Peyer's patch (tissue), 4 donors: Measurements from ENCODE around the gene TAGLN2. TPM values are rescaled to one million over a fixed set of nuclear protein-coding genes. Genes with fewer than 3 reads are reported as not detected.

Experiments used
- DNase-seq, 3 donors: peaks; one replicate each; pipeline ENCODE4 v3.0.0-alpha.2; 2017 to 2019
- H3K27ac ChIP-seq, 4 donors: fragments of 200-600 bp; sonication (generic); one replicate each; pipeline ENCODE4 v1.5.1; 2016 to 2019
- H3K27me3 ChIP-seq, 2 donors: fragments of 200-600 bp; sonication (generic); one replicate each; pipeline ENCODE4 v1.5.1; 2019
- H3K36me3 ChIP-seq, 3 donors: fragments of 200-600 bp; sonication (generic); one replicate each; pipeline ENCODE4 v1.5.1; 2016 to 2019
- H3K4me1 ChIP-seq, 4 donors: fragments of 200-600 bp; sonication (generic); one replicate each; pipeline ENCODE4 v1.5.1; 2016 to 2019
- H3K4me3 ChIP-seq, 4 donors: fragments of 200-600 bp; sonication (generic); 1 replicate in 3 of 4; 2 replicates in 1 of 4; pipeline ENCODE4 v1.5.1; 2016 to 2019; ENCODE audit warnings: mild to moderate bottlenecking in 1 of 4
- H3K9me3 ChIP-seq, 4 donors: fragments of 200-600 bp; sonication (generic); one replicate each; pipeline ENCODE4 v1.5.1; 2016 to 2019; ENCODE audit warnings: mild to moderate bottlenecking in 1 of 4
- CTCF ChIP-seq, 6 experiments: fragments of 450-650 bp in 4 of 6; fragments of 200-600 bp in 2 of 6; sonication (generic) in 1 of 6; IDR thresholded peaks; one replicate each; pipeline ENCODE4 v1.5.1; 2017 to 2019; ENCODE audit warnings: antibody characterized with exemption in 6 of 6, mild to moderate bottlenecking in 3 of 6, moderate library complexity in 1 of 6
- POLR2A ChIP-seq, 2 donors: fragments of 450-650 bp; IDR thresholded peaks; one replicate each; pipeline ENCODE4 v1.5.1; 2017; ENCODE audit warnings: antibody characterized with exemption in 2 of 2, mild to moderate bottlenecking in 2 of 2, moderate library complexity in 2 of 2
- total RNA-seq, 4 donors: library from RNA; depleted of rRNA; stranded (reverse); fragments of >200 nt; gene quantifications; one replicate each; pipeline ENCODE4 v1.1.0, GENCODE V29; 2016

Gene TAGLN2
- total RNA-seq, 4 donors from 2014 or later, result 120 to 304 (median 177) TPM

DNA sequence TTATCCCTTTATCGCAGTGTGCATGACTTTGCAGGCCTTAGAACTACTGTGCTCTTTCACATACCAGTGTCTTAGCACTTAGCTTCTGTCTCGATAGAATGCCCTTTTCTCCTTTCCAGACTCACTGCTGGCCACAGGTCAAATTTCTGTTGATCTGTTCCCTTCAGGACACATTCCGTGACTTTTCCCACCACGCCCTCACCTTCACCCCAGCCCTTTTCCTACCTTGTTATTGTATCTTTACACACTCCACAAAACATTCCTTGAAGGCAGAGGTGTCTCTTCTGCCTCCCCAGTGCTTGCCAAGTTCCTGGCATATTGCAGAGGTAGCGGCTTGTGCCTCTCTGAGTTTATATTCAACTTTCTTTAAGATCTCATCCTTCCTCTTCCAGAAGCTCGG is 23.8 kb upstream of the TAGLN2 start:
- Histone ChIP-seq H3K9me3 (no peaks in the 10 kb centered on the region), H3K27me3 (no peaks in the 10 kb centered on the region), H3K4me1 (peaks cover 0 to 24% (median 11%) of the 10 kb centered on the region in 4 donors), H3K4me3 (no peak overlapping the region), H3K36me3 (no peaks in the 10 kb centered on the region), H3K27ac (peak overlapping the region in 2 of 4 donors; percentile 20 to 69)
- no peak for TF ChIP-seq CTCF (IDR thresholded peaks at IDR 0.05)
- DNase-seq, result peak in 2 of 3 donors; percentile 63 to 66

GRCh38 chr1:159947942-159948341 is 22.6 kb upstream of the TAGLN2 start:
- no peaks in the 10 kb centered on the region for H3K36me3 ChIP-seq
- no peak for DNase-seq
- H3K27ac ChIP-seq, result peak overlapping the region in 1 of 4 donors; percentile 69

GRCh38 chr1:159946242-159947187 is 21.2 kb upstream of the TAGLN2 start:
- H3K4me1 ChIP-seq, result peaks cover 0 to 24% (median 11%) of the 10 kb centered on the region in 4 donors
- no peak for DNase-seq
- no peaks in the 10 kb centered on the region for H3K9me3 ChIP-seq
- no peaks in the 10 kb centered on the region for H3K36me3 ChIP-seq
- peak overlapping the region in 3 of 4 donors; percentile 36 to 67 (median 51) for H3K4me3 ChIP-seq
- H3K27me3 ChIP-seq, result no peaks in the 10 kb centered on the region
- peak overlapping the region in 1 of 4 donors; percentile 84 for H3K27ac ChIP-seq
- no peak for TF ChIP-seq CTCF (IDR thresholded peaks at IDR 0.05)
- TF ChIP-seq POLR2A (IDR thresholded peaks at IDR 0.05), result no peak

More at GRCh38 chr1:159947942-159948341, 22.6 kb upstream of the TAGLN2 start:
- peaks cover 0 to 24% (median 11%) of the 10 kb centered on the region in 4 donors for H3K4me1 ChIP-seq
- H3K27me3 ChIP-seq, result no peaks in the 10 kb centered on the region
- H3K9me3 ChIP-seq, result no peaks in the 10 kb centered on the region
- TF ChIP-seq POLR2A (IDR thresholded peaks at IDR 0.05), result no peak
- TF ChIP-seq CTCF (IDR thresholded peaks at IDR 0.05), result no peak
- no peak overlapping the region for H3K4me3 ChIP-seq

DNA sequence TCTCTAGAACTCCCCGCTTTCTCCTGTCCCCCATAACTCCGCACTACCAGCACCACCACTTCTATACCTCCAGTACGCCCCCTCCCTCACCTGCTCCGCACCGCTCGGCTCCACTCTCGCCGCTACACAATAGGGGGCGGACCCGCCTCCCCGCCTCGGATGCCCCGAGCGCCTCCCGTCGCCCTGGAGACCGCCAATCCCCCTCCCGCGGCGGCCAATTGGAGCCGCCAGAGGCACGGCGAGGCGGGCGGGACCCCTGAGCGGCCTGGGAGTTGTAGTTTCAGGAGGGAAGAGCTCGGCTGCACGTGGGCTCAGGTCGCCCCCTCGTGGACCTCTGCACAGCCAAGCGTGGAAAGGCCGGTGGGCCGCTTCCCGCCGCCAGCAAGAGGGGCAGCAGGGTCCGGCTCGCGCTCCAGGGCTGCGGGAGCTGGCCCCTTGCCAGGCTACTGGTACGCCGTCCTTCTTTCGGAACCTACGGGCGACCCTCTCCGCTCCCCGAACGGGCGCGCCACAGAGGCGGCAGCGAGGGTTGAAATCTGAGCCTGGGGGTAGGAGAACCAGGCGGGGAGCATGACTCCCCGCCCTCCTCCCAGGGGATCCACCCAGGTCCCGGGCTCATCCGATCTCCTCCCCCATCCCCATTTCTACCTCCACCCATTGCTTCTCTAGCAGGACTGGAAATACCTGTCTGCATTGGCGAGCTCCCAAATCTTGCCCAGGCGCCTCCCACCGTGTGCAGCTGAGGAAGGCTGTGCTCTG is 20.4 kb upstream of the TAGLN2 start, which contains the start of gene IGSF9:
Gene IGSF9, minus strand, starts transcription at position 131 of the 759 bp plus-strand sequence. CDS start 2,159 bp downstream, outside the sequence.
- Histone ChIP-seq H3K27me3 (no peaks in the 10 kb centered on the region), H3K36me3 (no peaks in the 10 kb centered on the region), H3K4me3 (peak within 1 kb of the TSS; percentile 32 to 67 (median 44)), H3K9me3 (no peaks in the 10 kb centered on the region), H3K4me1 (peaks cover 0 to 24% (median 11%) of the 10 kb centered on the region in 4 donors), H3K27ac (peak within 1 kb of the TSS in 3 of 4 donors; percentile 3 to 84 (median 32))
- TF ChIP-seq CTCF (IDR thresholded peaks at IDR 0.05), result peak; percentile 21 to 64 (median 48)
- peak in 1 of 2 donors; percentile 46 for TF ChIP-seq POLR2A (IDR thresholded peaks at IDR 0.05)
- peak; percentile 73 to 88 (median 82) for DNase-seq
